Prostate gland (tissue), 2 donors: ENCODE results near the gene CDH13. TPM values are rescaled to one million over a fixed set of nuclear protein-coding genes. Genes with fewer than 3 reads are reported as not detected.
A peak's percentile ranks its signal among the peaks of the same experiment; 100 is the strongest.

Experiments
- DNase-seq: peaks from one replicate; pipeline ENCODE4 v3.0.0-alpha.2; 2019; ENCODE audit warnings: low spot score
- H3K27ac ChIP-seq, 2 donors: fragments of 200-600 bp; sonication (generic); 2 replicates each; pipeline ENCODE4 v1.5.1; 2017 to 2019
- H3K27me3 ChIP-seq: fragments of 200-600 bp; sonication (generic); replicated peaks from 2 replicates; pipeline ENCODE4 v1.5.1; 2019; ENCODE audit not compliant: insufficient read depth
- H3K36me3 ChIP-seq, 2 donors: fragments of 200-600 bp; sonication (generic); 1 replicate in 1 of 2; 2 replicates in 1 of 2; pipeline versions ENCODE4 v1.5.1 to v1.8.1; 2017 to 2019
- H3K4me1 ChIP-seq: fragments of 200-600 bp; sonication (generic); replicated peaks from 2 replicates; pipeline ENCODE4 v1.5.1; 2019
- H3K4me3 ChIP-seq, 2 donors: fragments of 200-600 bp; sonication (generic); 2 replicates each; pipeline ENCODE4 v1.5.1; 2017 to 2019
- H3K9me3 ChIP-seq: fragments of 200-600 bp; sonication (generic); 2 replicates; pipeline ENCODE4 v1.5.1; 2017
- CTCF ChIP-seq, 4 experiments: fragments of 200-600 bp in 2 of 4; fragments of 450-650 bp in 2 of 4; sonication (generic) in 2 of 4; IDR thresholded peaks; 1 replicate in 3 of 4; 2 replicates in 1 of 4; pipeline ENCODE4 v1.5.1; 2016 to 2019; ENCODE audit warnings: antibody characterized with exemption in 4 of 4, mild to moderate bottlenecking in 2 of 4, moderate library complexity in 2 of 4
- POLR2A ChIP-seq: fragments of 450-650 bp; IDR thresholded peaks from one replicate; pipeline ENCODE4 v1.6.1; 2016; ENCODE audit warnings: antibody characterized with exemption, mild to moderate bottlenecking
- POLR2AphosphoS5 ChIP-seq: sonication (generic); formaldehyde crosslinking; IDR thresholded peaks from one replicate; pipeline ENCODE4 v1.6.1; 2017; ENCODE audit warnings: antibody characterized with exemption
- WGBS: methylation state at CpG from one replicate; pipeline ENCODE4 v1.1.5; 2018; 5-methylcytosine and 5-hydroxymethylcytosine counted together
- intact Hi-C: fragments of 100-400 bp; cut with DNase I; formaldehyde crosslinking; loops from one replicate; pipeline ENCODE4 v1.14.2; 2022
- total RNA-seq, 2 donors: library from RNA; depleted of rRNA; stranded (reverse); fragments of >200 nt; gene quantifications; one replicate each; pipeline ENCODE4 v1.1.0, GENCODE V29; 2016

CDH13 gene
- total RNA-seq, 2 donors from 2014 or later, result 20.6 to 23.0 TPM

DNA sequence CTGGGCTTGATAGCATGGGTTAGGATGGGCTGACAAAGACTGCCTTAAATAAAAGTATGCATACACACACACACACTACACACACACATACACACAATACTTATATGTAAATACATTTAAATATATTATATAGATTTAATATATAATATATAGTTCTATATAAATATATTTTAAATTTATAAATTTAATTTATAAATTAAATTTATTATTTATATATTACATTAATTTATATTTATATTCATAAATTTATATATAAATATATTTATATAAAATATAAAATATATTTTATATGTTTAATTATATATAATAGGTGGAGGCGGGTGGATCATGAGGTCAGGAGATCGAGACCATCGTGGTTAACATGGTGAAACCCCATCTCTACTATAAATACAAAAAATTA, 83.2 kb downstream of the CDH13 start:
- WGBS, result 65% methylated on average over 3 of the region's 3 CpGs
- Histone ChIP-seq H3K36me3 (no peaks in the 10 kb centered on the region), H3K27me3 (no peaks in the 10 kb centered on the region), H3K27ac (no peak overlapping the region), H3K9me3 (no peaks in the 10 kb centered on the region), H3K4me3 (no peak overlapping the region), H3K4me1 (no peaks in the 10 kb centered on the region)
- intact Hi-C loops, result no loop called here
- TF ChIP-seq CTCF (IDR thresholded peaks at IDR 0.05) (no peak), POLR2AphosphoS5 (no peak), POLR2A (no peak)
- DNase-seq, result no peak

DNA sequence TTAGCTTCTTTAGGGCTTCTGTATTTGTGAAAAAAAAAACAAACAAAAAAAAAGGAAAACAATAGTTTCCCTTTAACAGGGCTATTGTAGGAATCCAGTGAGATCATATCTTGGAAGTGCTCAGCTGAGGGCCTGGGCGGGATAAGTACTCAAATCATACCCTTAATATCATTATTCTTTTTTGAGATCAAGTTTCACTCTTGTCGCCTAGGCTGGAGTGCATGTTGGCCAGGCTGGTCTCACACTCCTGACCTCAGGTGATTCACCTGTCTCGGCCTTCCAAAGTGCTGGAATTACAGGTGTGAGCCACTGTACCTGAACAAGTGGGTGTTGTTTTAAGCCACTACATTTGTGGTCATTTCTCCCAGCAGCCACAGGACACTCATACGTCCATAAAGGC, 87.0 kb downstream of the CDH13 start:
- Histone ChIP-seq H3K4me1 (no peaks in the 10 kb centered on the region), H3K27ac (no peak overlapping the region), H3K36me3 (no peaks in the 10 kb centered on the region), H3K27me3 (no peaks in the 10 kb centered on the region), H3K9me3 (no peaks in the 10 kb centered on the region), H3K4me3 (no peak overlapping the region)
- intact Hi-C loops, result no loop called here
- 90% methylated on average over 4 of the region's 4 CpGs for WGBS
- TF ChIP-seq CTCF (IDR thresholded peaks at IDR 0.05), result no peak
- TF ChIP-seq POLR2A, result no peak
- TF ChIP-seq POLR2AphosphoS5, result no peak
- no peak for DNase-seq

GRCh38 chr16:82715160-82715559, 88.4 kb downstream of the CDH13 start:
- WGBS, result 50% methylated on average over 8 of the region's 8 CpGs
- Histone ChIP-seq H3K27me3 (no peaks in the 10 kb centered on the region), H3K4me1 (no peaks in the 10 kb centered on the region), H3K9me3 (no peaks in the 10 kb centered on the region), H3K36me3 (no peaks in the 10 kb centered on the region), H3K4me3 (no peak overlapping the region), H3K27ac (no peak overlapping the region)
- TF ChIP-seq POLR2AphosphoS5, result no peak
- intact Hi-C loops, result no loop called here
- peak; percentile 7 for DNase-seq

DNA sequence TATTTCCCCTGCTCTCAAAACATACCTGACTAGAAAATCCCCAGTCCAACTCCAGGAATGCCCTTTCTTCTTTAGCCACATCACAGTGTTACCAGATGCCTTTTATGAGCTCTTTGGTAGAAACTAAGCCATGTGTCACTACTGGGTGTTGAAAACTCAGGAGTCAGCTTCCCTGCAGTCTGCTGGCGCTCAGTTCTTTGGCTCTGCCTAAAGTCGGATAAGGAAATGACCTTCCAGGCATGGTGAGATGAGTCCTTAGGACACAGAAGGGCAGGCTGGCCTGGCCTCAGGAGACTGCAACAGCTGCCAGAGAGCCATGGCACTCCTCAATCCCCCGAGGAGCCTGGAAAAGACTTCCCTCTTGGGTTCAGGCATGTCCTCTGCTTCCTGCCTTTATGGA, 89.1 kb downstream of the CDH13 start:
- DNase-seq, result no peak
- no peak overlapping the region for H3K27ac ChIP-seq
- WGBS, result 32% methylated on average over 3 of the region's 3 CpGs
- no peaks in the 10 kb centered on the region for H3K9me3 ChIP-seq
- no peaks in the 10 kb centered on the region for H3K4me1 ChIP-seq
- H3K27me3 ChIP-seq, result no peaks in the 10 kb centered on the region
- no peak for TF ChIP-seq POLR2A
- TF ChIP-seq CTCF (IDR thresholded peaks at IDR 0.05), result no peak
- no peak for TF ChIP-seq POLR2AphosphoS5
- no peaks in the 10 kb centered on the region for H3K36me3 ChIP-seq
- intact Hi-C loops, result no loop called here
- no peak overlapping the region for H3K4me3 ChIP-seq

- Histone ChIP-seq H3K27me3 (no peaks in the 10 kb centered on the region), H3K4me1 (no peaks in the 10 kb centered on the region), H3K27ac (no peak overlapping the region), H3K36me3 (no peaks in the 10 kb centered on the region), H3K9me3 (no peaks in the 10 kb centered on the region), H3K4me3 (no peak overlapping the region)
- WGBS, result 53% methylated on average over 3 of the region's 3 CpGs
- DNase-seq, result no peak
- intact Hi-C loops, result no loop called here
- TF ChIP-seq POLR2AphosphoS5 (no peak), POLR2A (no peak), CTCF (IDR thresholded peaks at IDR 0.05) (no peak)
Observed at GRCh38 chr16:82716361-82716855, 89.6 kb downstream of the CDH13 start.
